Activated CD8-positive, alpha-beta T cell treated with anti-CD3 and anti-CD28 coated beads for 36 hours (primary cell): Measurements from ENCODE around the gene WDR1. TPM values are rescaled to one million over a fixed set of nuclear protein-coding genes. Genes with fewer than 3 reads are reported as not detected.

Experiments used
- ATAC-seq: fragments of 200-7000 bp; cut with Tn5 transposase; one replicate; pipeline ENCODE4 v1.10.0; 2021; ENCODE audit warnings: mild to moderate bottlenecking, moderate library complexity
- CTCF ChIA-PET: fragments of 350-600 bp; sonication (Branson Sonifier 250); formaldehyde crosslinking; loops from one replicate; lab custom pipeline; 2021; ENCODE audit warnings: antibody characterized with exemption; lab: Charles Lee
- POLR2A ChIA-PET: fragments of 350-600 bp; sonication (Branson Sonifier 250); formaldehyde crosslinking; loops from one replicate; lab custom pipeline; 2021; ENCODE audit warnings: antibody characterized with exemption; lab: Charles Lee
- DNase-seq: peaks from one replicate; pipeline ENCODE4 v3.0.0-alpha.2; 2020
- H3K27ac Mint-ChIP-seq: one replicate; pipeline ENCODE4 v1.8.0; 2021; ENCODE audit warnings: mild to moderate bottlenecking, mixed read lengths
- H3K27me3 Mint-ChIP-seq: one replicate; pipeline ENCODE4 v1.8.0; 2021; ENCODE audit warnings: mixed read lengths
- H3K36me3 Mint-ChIP-seq: one replicate; pipeline ENCODE4 v1.8.0; 2021; ENCODE audit warnings: low read depth, mixed read lengths
- H3K4me1 Mint-ChIP-seq: one replicate; pipeline ENCODE4 v1.8.0; 2021; ENCODE audit warnings: low read depth, mixed read lengths
- H3K4me3 Mint-ChIP-seq: one replicate; pipeline ENCODE4 v1.8.0; 2021; ENCODE audit warnings: mild to moderate bottlenecking, moderate library complexity, mixed read lengths
- H3K9me3 Mint-ChIP-seq: one replicate; pipeline ENCODE4 v1.8.0; 2021; ENCODE audit warnings: mixed read lengths
- CTCF ChIP-seq: fragments of 200-600 bp; IDR thresholded peaks from one replicate; pipeline ENCODE4 v1.8.0; 2022; ENCODE audit warnings: antibody characterized with exemption, mild to moderate bottlenecking
- intact Hi-C: fragments of 100-400 bp; cut with micrococcal nuclease; formaldehyde crosslinking; loops from one replicate; pipeline ENCODE4 v1.10.0; 2022
- total RNA-seq, 2 experiments: library from RNA; stranded (reverse); gene quantifications; one replicate each; pipeline ENCODE4 v1.2.3, GENCODE V29; 2021

The WDR1 gene
- total RNA-seq, 2 experiments from 2014 or later = 390 to 393 TPM

GRCh38 chr4:10066206-10066605 is 50.4 kb downstream of the WDR1 start:
- H3K4me1 Mint-ChIP-seq = no peaks in the 10 kb centered on the region
- H3K4me3 Mint-ChIP-seq = no peak overlapping the region
- ATAC-seq (no peak), DNase-seq (no peak)
- POLR2A ChIA-PET = interaction anchor here (1.2 kb wide), 1 partner anchor 12 kb away, joined by 3 read pairs; no protein-coding TSS in a partner anchor
- CTCF ChIA-PET = interaction anchor here (0.9 kb wide), 1 partner anchor 483 kb away, joined by 3 read pairs; no protein-coding TSS in a partner anchor
- H3K27ac Mint-ChIP-seq = no peak overlapping the region
- TF ChIP-seq CTCF = no peak
- no peaks in the 10 kb centered on the region for H3K27me3 Mint-ChIP-seq
- H3K36me3 Mint-ChIP-seq = peaks cover 12% of the 10 kb centered on the region
- no peaks in the 10 kb centered on the region for H3K9me3 Mint-ChIP-seq
- intact Hi-C loops = no loop called here

- ATAC-seq (no peak), DNase-seq (no peak)
- TF ChIP-seq CTCF = no peak
- Mint-ChIP-seq H3K27ac (no peak overlapping the region), H3K4me1 (no peaks in the 10 kb centered on the region), H3K36me3 (peaks cover 13% of the 10 kb centered on the region), H3K27me3 (no peaks in the 10 kb centered on the region), H3K4me3 (no peak overlapping the region), H3K9me3 (no peaks in the 10 kb centered on the region)
- CTCF ChIA-PET = interaction anchor here (1.2 kb wide), 1 partner anchor 33 kb away, joined by 3 read pairs; no protein-coding TSS in a partner anchor
- POLR2A ChIA-PET = interaction anchor here (1.8 kb wide), 1 partner anchor 8 kb away, joined by 6 read pairs; no protein-coding TSS in a partner anchor
- intact Hi-C loops = no loop called here
Observed at GRCh38 chr4:10063544-10064300, 52.9 kb downstream of the WDR1 start.

- H3K27me3 Mint-ChIP-seq = no peaks in the 10 kb centered on the region
Observed at GRCh38 chr4:10061650-10062415, 54.8 kb downstream of the WDR1 start.

GRCh38 chr4:10058371-10058770 is 58.2 kb downstream of the WDR1 start:
- Mint-ChIP-seq H3K9me3 (no peaks in the 10 kb centered on the region), H3K4me1 (no peaks in the 10 kb centered on the region), H3K27ac (no peak overlapping the region), H3K4me3 (no peak overlapping the region), H3K36me3 (peaks cover 26% of the 10 kb centered on the region), H3K27me3 (no peaks in the 10 kb centered on the region)
- no peak for ATAC-seq
- intact Hi-C loops = no loop called here
- ChIA-PET CTCF (no interaction called here), POLR2A (no interaction called here)
- no peak for TF ChIP-seq CTCF
- no peak for DNase-seq

More at GRCh38 chr4:10061650-10062415, 54.8 kb downstream of the WDR1 start:
- ATAC-seq (no peak), DNase-seq (no peak)
- Mint-ChIP-seq H3K4me1 (no peaks in the 10 kb centered on the region), H3K27ac (no peak overlapping the region), H3K4me3 (no peak overlapping the region), H3K36me3 (peaks cover 19% of the 10 kb centered on the region), H3K9me3 (no peaks in the 10 kb centered on the region)
- intact Hi-C loops = no loop called here
- ChIA-PET POLR2A (interaction anchor here (1.8 kb wide), 1 partner anchor 10 kb away, joined by 6 read pairs; no protein-coding TSS in a partner anchor), CTCF (no interaction called here)
- TF ChIP-seq CTCF = no peak

- Mint-ChIP-seq H3K4me1 (no peaks in the 10 kb centered on the region), H3K27me3 (no peaks in the 10 kb centered on the region), H3K4me3 (no peak overlapping the region), H3K27ac (no peak overlapping the region), H3K9me3 (no peaks in the 10 kb centered on the region), H3K36me3 (peaks cover 26% of the 10 kb centered on the region)
- TF ChIP-seq CTCF = no peak
- ChIA-PET CTCF (no interaction called here), POLR2A (no interaction called here)
- intact Hi-C loops = no loop called here
- DNase-seq = no peak
- ATAC-seq = no peak
Observed at GRCh38 chr4:10057023-10057395, 59.6 kb downstream of the WDR1 start.
